ENCODE results near the gene SMAD3.

SMAD3 gene

GRCh38 chr15:67022587-67023105 is 42.8 kb upstream of the SMAD3 start:
- no peak for DNase-seq (ENCODE audit: low read depth in 1 of 2, low spot score in 1 of 2)
- TF ChIP-seq REST (IDR thresholded peaks at IDR 0.05; ENCODE audit: insufficient replicate concordance, low read depth) = no peak
- TF ChIP-seq POLR2AphosphoS5 (IDR thresholded peaks at IDR 0.05; ENCODE audit: low read depth) = no peak
- TF ChIP-seq GABPA (IDR thresholded peaks at IDR 0.05; ENCODE audit: low read depth) = no peak
- TF ChIP-seq SPI1 (IDR thresholded peaks at IDR 0.05; ENCODE audit: borderline replicate concordance, low read depth) = no peak
- TF ChIP-seq CTCF (IDR thresholded peaks at IDR 0.05; ENCODE audit: insufficient read depth, low read length) = no peak
- no peaks in the 10 kb centered on the region for H3K27me3 ChIP-seq (ENCODE audit: insufficient read depth, poor library complexity, severe bottlenecking)
- no peak overlapping the region for H3K27ac ChIP-seq (replicated peaks)
- no peak overlapping the region for H3K4me3 ChIP-seq (replicated peaks; ENCODE audit: insufficient read depth, low read length)

- Histone ChIP-seq H3K27ac (replicated peaks) (peak overlapping the region; percentile 69), H3K4me3 (replicated peaks; ENCODE audit: insufficient read depth, low read length) (no peak overlapping the region), H3K27me3 (ENCODE audit: insufficient read depth, poor library complexity, severe bottlenecking) (no peaks in the 10 kb centered on the region)
- TF ChIP-seq CTCF (IDR thresholded peaks at IDR 0.05; ENCODE audit: insufficient read depth, low read length) (no peak), REST (IDR thresholded peaks at IDR 0.05; ENCODE audit: insufficient replicate concordance, low read depth) (no peak), SPI1 (IDR thresholded peaks at IDR 0.05; ENCODE audit: borderline replicate concordance, low read depth) (no peak)
- DNase-seq (ENCODE audit: low read depth in 1 of 2, low spot score in 1 of 2) = no peak
Observed at GRCh38 chr15:67023517-67024313, 41.7 kb upstream of the SMAD3 start.

- H3K27ac ChIP-seq (replicated peaks) = peak overlapping the region; percentile 69
- TF ChIP-seq POLR2AphosphoS5 (IDR thresholded peaks at IDR 0.05; ENCODE audit: low read depth) (peak; percentile 89), CTCF (IDR thresholded peaks at IDR 0.05; ENCODE audit: insufficient read depth, low read length) (no peak)
- DNase-seq (ENCODE audit: low read depth in 1 of 2, low spot score in 1 of 2) = peak; percentile 92 to 93
- H3K27me3 ChIP-seq (ENCODE audit: insufficient read depth, poor library complexity, severe bottlenecking) = no peaks in the 10 kb centered on the region
- H3K4me3 ChIP-seq (replicated peaks; ENCODE audit: insufficient read depth, low read length) = no peak overlapping the region
Observed at GRCh38 chr15:67024314-67024997, 40.9 kb upstream of the SMAD3 start.
